HAP-1 (cell line): ENCODE measurements around the gene MCM3AP.
"Not testable (repeated sequence)": the region's sequence is repeated elsewhere in the genome, so short reads cannot be mapped to it uniquely, and the experiment has no call there.

Source experiments
- DNase-seq, 2 experiments: peaks; one replicate each; pipeline ENCODE4 v3.0.0-alpha.2; 2016 to 2020; ENCODE audit warnings: low spot score in 2 of 2
- H3K27me3 ChIP-seq: fragments of 250-450 bp; sonication (Bioruptor Pico); 2 replicates; pipeline ENCODE4 v1.5.1; 2020; ENCODE audit warnings: low read depth, mild to moderate bottlenecking, moderate library complexity
- H3K36me3 ChIP-seq: fragments of 250-450 bp; sonication (Bioruptor Pico); replicated peaks from 2 replicates; pipeline ENCODE4 v1.5.1; 2020; ENCODE audit warnings: mild to moderate bottlenecking
- H3K4me1 ChIP-seq: fragments of 250-450 bp; sonication (Bioruptor Pico); 2 replicates; pipeline ENCODE4 v1.5.1; 2020; ENCODE audit warnings: mild to moderate bottlenecking
- H3K4me3 ChIP-seq: fragments of 250-450 bp; sonication (Bioruptor Pico); 2 replicates; pipeline ENCODE4 v1.5.1; 2020; ENCODE audit warnings: mild to moderate bottlenecking, moderate library complexity
- H3K9me3 ChIP-seq: fragments of 250-450 bp; sonication (Bioruptor Pico); 2 replicates; pipeline ENCODE4 v1.5.1; 2020; ENCODE audit warnings: mild to moderate bottlenecking, moderate library complexity
- in situ Hi-C: fragments of 300-500 bp; cut with MboI; formaldehyde crosslinking; loops from 3 replicates; pipeline ENCODE4 v1.14.3; 2020; ENCODE audit warnings: low sequenced_read_pairs, inconsistent platforms, mixed read lengths

Gene MCM3AP

DNA sequence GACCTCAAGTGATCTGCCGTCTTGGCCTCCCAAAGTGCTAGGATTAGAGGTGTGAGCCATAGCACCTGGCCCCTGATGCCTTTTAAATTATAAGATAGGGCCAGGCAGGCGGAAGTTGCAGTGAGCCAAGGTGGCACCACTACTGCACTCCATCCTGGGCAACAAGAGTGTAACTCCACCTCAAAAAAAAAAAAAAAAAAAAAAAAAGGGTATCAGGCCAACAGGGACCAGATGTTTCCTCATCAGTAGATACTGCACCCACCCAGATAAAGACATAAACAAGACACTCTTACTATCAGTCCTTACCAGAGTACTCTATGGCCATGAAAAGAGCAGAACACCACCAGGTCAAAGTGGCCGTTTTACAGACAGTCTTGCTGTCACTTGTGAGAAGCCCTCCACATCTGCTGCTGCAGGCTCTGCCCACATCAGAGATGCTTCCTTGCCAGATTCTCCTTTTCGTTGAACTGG is 35.0 kb upstream of the MCM3AP start:
- peaks cover 46% of the 10 kb centered on the region for H3K36me3 ChIP-seq
- no peaks in the 10 kb centered on the region for H3K27me3 ChIP-seq
- H3K9me3 ChIP-seq = no peaks in the 10 kb centered on the region
- DNase-seq = no peak
- peak overlapping the region; percentile 100 for H3K4me3 ChIP-seq
- in situ Hi-C loops = no loop called here
- peaks cover 4% of the 10 kb centered on the region; the same call in 1 of the 2 replicates for H3K4me1 ChIP-seq

DNA sequence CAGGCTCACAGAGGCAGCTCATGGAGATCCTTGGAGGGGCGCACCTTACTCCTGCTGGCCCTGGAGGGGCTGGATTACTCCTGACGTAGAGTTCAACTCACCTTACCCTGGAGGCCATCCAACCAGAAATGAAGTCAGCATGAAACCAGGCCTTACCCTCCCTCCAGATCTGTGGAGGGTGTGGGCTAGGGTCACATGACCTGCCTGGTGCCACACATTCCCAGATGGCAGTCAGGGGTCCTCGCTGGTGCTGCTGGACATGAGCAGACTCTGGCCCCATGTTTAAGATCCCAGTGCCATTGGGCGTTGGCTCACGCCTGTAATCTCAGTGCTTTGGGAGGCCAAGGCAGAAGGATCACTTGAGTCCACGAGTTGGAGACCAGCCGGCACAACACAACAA is 33.8 kb upstream of the MCM3AP start:
- DNase-seq = no peak
- in situ Hi-C loops = no loop called here
- Histone ChIP-seq H3K36me3 (peaks cover 57% of the 10 kb centered on the region), H3K4me3 (no peak overlapping the region), H3K4me1 (peaks cover 4% of the 10 kb centered on the region; the same call in 1 of the 2 replicates), H3K9me3 (no peaks in the 10 kb centered on the region), H3K27me3 (no peaks in the 10 kb centered on the region)

DNA sequence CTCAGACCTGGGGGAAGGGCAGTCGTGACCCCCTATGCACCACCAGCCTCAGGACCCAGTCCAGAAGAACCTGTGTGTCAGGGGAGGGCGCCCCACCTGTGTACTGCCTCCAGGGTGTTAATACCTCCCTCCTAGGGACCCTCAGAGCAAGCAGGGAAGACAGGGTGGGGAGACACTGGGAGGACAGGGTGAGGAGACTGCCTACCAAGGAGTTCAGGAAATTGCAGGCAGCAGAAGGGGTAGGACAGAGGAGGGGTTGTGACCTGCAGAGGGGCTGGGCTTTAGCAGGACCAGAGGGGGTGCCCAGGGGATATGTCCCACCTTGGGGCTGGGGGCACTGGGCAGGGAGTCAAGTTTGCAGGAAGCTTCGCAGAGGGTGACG is 33.0 kb upstream of the MCM3AP start:
- H3K36me3 ChIP-seq = peaks cover 56% of the 10 kb centered on the region

DNA sequence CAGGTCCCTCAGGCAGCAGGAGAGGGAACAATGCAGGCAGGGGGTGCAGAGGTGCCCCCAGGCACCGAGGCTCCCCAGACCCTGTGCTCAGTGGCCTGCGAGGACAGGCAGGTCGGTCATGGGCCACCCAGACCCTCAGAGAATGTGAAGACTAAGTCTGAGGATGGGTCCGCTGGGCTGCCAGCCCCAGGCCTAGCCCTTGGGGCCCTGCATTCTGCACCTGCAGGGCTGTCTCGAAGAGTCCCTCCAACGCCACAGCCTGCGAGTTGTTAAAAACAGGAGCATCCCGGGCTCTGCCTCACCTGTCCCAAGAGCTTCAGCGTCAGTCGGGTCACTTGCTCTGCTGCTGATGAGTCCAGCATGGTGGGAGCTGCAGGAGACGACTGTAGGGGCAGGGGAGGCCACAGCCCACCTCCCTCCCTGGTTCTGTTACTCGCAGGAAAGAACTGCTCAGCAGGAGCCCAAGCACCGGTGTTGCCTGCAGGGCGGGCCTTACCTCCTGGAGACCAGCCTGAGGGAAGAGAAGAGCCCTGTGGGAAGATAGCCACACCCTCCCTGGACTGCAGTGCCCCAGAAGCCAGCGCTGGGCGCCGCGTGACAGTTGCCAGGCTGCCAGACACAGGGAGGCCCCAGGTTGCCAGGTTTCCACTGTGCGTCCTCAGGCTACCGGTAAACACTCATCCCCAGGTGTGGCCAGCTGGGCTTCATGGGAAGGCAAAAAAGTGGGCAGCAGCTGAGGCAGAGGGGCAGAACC is 32.5 kb upstream of the MCM3AP start:
- Histone ChIP-seq H3K27me3 (no peaks in the 10 kb centered on the region), H3K9me3 (no peaks in the 10 kb centered on the region), H3K36me3 (peaks cover 57% of the 10 kb centered on the region), H3K4me3 (no peak overlapping the region), H3K4me1 (peaks cover 4% of the 10 kb centered on the region; the same call in 1 of the 2 replicates)
- in situ Hi-C loops = no loop called here
- no peak for DNase-seq

More for the DNA sequence above, 33.0 kb upstream of the MCM3AP start:
- H3K9me3 ChIP-seq = no peaks in the 10 kb centered on the region
- peaks cover 4% of the 10 kb centered on the region; the same call in 1 of the 2 replicates for H3K4me1 ChIP-seq
- in situ Hi-C loops = no loop called here
- DNase-seq = no peak
- H3K27me3 ChIP-seq = no peaks in the 10 kb centered on the region
- H3K4me3 ChIP-seq = no peak overlapping the region

DNA sequence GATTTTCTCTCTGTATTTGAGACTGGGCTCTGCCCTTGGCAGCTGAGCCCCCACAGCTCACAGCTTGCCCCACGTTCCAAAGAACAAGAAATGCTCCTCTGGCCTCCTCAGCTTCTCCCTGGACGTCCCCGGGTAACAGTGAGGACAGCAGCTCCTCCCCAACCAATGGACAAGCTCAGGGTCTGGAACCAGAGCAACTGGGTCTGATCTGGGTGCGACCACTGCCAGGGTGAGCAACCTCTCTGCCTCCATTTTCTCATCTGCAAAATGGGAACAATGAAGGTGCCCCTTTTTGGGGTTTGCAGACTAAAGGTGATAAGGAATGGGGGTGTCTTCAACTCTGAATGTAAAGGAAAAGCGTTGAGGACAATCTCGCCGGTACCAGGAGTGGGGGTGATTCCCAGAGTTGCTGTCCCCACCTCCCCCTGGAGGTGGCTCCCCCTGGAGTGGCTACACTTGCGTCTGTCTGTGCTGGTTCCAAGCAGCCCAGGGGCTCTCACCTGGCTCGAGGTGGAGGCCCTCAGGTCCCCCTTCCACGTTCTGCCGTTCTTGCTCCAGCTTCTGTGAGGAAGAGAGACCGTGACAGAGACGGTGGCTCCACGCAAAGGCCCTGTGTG is 31.4 kb upstream of the MCM3AP start:
- peaks cover 4% of the 10 kb centered on the region; the same call in 1 of the 2 replicates for H3K4me1 ChIP-seq
- no peaks in the 10 kb centered on the region for H3K9me3 ChIP-seq
- no peak overlapping the region for H3K4me3 ChIP-seq
- no peaks in the 10 kb centered on the region for H3K27me3 ChIP-seq
- in situ Hi-C loops = no loop called here
- peaks cover 51% of the 10 kb centered on the region for H3K36me3 ChIP-seq
- DNase-seq = no peak

DNA sequence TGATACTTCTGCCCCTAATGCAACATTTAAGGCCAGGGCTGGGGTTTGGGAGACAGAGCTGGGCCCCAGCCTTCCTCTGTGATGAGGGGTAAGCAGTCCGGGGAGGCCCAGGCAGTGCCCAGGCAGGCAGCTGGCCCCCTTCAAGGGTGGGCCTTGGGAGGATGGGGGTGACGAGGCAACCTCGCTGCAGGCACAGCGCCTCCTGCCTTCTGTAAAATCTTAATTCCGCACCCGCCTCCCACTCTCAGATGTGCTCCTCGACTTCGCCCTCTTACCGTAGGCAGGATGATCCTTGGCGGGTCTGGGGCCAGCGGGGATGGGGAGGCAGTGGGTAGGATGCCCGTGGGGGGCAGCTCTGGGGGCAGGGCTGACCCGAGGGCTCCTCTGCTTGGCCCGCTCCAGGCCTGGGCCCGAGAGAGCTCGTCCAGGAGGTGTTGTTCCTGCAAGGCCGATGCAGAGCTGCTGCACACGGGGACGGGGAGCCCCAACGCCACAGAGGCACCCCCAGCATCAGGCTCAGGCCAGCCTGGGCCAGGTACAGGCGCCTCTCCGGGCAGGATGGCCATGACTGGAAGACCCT is 29.1 kb upstream of the MCM3AP start:
- Histone ChIP-seq H3K4me1 (no peaks in the 10 kb centered on the region), H3K9me3 (no peaks in the 10 kb centered on the region), H3K36me3 (peaks cover 56% of the 10 kb centered on the region), H3K27me3 (no peaks in the 10 kb centered on the region), H3K4me3 (no peak overlapping the region)
- DNase-seq = no peak
- in situ Hi-C loops = no loop called here

DNA sequence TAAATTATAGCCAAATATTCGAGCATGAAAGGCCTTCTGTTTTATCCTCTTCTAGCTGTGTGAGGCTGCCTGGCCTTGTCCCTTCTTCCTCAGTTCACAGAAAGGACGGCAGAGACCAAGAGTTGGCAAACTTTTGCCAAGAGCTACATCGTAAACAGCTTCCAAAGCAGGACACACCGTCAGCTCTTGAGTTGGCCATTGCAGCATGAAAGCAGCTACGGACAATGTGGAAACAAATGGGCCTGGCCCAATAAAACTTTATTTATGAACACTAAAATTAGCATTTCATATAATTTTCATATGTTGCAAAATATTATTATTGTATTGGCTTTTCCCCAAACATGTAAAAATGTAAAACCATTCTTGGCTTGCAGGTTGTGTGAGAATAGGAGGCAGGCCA is 27.5 kb upstream of the MCM3AP start:
- Histone ChIP-seq H3K4me1 (no peaks in the 10 kb centered on the region), H3K27me3 (no peaks in the 10 kb centered on the region), H3K4me3 (no peak overlapping the region), H3K36me3 (peaks cover 65% of the 10 kb centered on the region), H3K9me3 (no peaks in the 10 kb centered on the region)
- in situ Hi-C loops = no loop called here
- no peak for DNase-seq

DNA sequence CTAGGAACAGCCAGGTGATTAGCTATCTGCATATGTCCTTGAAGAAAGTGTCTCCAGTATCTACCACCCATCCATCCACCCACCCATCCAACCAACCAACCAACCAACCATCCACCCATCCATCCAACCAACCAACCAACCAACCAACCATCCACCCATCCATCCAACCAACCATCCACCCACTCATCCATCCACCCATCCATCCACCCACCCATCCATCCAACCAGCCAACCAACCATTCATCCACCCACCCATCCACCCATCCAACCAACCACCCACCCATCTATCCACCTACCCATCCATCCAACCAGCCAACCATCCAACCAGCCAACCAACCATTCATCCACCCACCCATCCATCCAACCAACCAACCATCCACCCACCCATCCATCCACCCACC is 26.2 kb upstream of the MCM3AP start:
- peaks cover 70% of the 10 kb centered on the region for H3K36me3 ChIP-seq
- no peak overlapping the region for H3K4me3 ChIP-seq
- no peaks in the 10 kb centered on the region for H3K27me3 ChIP-seq
- in situ Hi-C loops = no loop called here
- no peaks in the 10 kb centered on the region for H3K4me1 ChIP-seq
- H3K9me3 ChIP-seq = no peaks in the 10 kb centered on the region
- DNase-seq = no peak

DNA sequence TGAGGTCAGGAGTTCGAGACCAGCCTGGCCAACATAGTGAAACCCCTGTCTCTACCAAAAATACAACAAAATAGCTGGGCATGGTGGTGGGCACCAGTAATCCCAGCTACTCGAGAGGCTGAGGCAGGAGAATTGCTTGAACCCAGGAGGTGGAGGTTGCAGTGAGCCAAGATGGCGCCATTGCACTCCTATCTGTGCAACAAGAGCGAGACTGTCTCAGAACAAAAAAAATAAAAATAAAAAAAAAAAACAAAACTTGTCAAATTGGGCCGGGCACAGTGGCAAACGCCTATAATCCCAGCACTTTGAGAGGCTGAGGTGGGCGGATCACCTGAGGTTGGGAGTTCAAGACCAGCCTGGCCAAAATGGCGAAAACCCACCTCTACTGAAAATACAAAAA is 24.8 kb upstream of the MCM3AP start:
- H3K4me3 ChIP-seq, DNase-seq, in situ Hi-C loops, H3K9me3 ChIP-seq, H3K27me3 ChIP-seq, H3K4me1 ChIP-seq: not testable (repeated sequence)
- H3K36me3 ChIP-seq = peaks cover 67% of the 10 kb centered on the region

DNA sequence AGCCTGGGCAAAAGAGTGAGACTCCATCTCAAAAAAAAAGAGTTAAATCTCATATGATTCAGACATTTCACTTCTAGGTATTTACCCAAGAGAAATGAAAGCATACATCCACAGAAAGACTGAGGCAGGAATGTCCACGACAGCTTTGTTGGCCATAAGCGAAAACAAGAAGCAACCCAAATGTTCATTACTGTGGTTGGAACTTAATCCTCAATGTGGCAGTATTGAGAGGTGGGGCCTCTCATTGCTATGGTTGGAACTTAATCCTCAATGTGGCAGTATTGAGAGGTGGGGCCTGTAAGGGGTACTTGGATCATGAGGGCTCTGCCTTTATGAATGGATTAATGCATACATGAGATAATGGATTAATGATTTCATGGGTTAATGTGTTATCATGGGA is 23.0 kb upstream of the MCM3AP start:
- H3K4me3 ChIP-seq = no peak overlapping the region
- in situ Hi-C loops = no loop called here
- no peaks in the 10 kb centered on the region for H3K27me3 ChIP-seq
- no peaks in the 10 kb centered on the region for H3K9me3 ChIP-seq
- H3K36me3 ChIP-seq = peaks cover 62% of the 10 kb centered on the region
- H3K4me1 ChIP-seq = no peaks in the 10 kb centered on the region
- no peak for DNase-seq

DNA sequence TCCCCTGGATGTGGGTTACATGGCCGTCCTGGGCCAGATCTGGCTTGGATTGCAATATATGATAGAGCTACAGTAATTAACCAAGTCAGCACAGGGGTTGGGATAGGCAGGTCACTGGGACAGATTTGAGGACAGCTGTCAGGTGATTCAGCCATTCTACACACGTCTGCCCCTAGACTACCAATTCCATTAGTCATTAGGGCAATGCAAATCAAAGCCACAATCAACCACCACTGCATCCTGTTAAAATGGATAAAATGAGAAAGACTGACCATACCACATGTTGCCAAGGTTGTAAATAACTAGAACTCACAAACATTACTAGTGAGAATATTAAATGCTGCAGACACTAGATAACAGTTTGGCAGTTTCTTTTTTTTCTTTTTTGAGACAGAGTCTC is 22.2 kb upstream of the MCM3AP start:
- in situ Hi-C loops = no loop called here

DNA sequence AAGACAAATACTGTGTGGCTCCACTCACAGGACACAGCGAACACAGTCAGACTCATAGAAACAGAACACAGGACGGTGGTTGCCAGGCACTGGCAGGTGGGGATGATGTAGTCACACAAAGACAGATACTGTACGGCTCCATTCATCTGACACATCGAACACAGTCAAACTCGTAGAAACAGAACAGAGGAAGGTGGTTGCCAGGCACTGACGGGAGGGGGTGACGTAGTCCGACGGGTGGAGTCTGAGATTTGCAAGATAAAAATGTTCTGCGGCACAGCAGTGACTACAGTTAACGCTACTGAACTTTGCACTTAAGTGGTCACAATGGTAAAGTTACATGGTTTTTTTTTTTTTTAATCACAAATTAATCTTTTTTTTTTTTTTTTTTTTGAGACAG is 19.5 kb upstream of the MCM3AP start:
- in situ Hi-C loops = no loop called here
- H3K4me3 ChIP-seq = no peak overlapping the region
- DNase-seq = no peak
- H3K9me3 ChIP-seq = no peaks in the 10 kb centered on the region
- H3K36me3 ChIP-seq = peaks cover 69% of the 10 kb centered on the region
- no peaks in the 10 kb centered on the region for H3K27me3 ChIP-seq
- no peaks in the 10 kb centered on the region for H3K4me1 ChIP-seq

More for the DNA sequence above, 22.2 kb upstream of the MCM3AP start:
- H3K9me3 ChIP-seq = no peaks in the 10 kb centered on the region
- H3K4me1 ChIP-seq = no peaks in the 10 kb centered on the region
- H3K4me3 ChIP-seq = no peak overlapping the region
- H3K27me3 ChIP-seq = no peaks in the 10 kb centered on the region
- H3K36me3 ChIP-seq = peaks cover 61% of the 10 kb centered on the region
- DNase-seq = no peak

DNA sequence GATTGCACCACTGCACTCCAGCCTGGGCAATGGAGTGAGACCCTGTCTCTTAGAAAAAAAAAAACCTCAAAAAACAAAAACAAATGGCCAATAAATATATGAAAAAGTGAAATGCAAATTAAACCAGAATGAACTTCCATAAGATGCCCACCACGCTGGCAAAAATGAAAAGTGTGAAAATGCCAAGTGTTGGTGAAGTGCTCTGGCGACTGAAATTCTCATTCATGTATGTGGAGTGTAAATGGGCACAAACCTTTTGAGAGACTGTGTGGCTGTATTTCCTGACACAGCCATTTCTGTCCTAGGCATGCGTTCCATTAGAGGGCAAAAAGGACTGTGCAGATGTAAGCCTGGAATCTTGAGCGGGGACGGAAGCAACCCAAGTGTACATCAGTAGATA is 19.0 kb upstream of the MCM3AP start:
- Histone ChIP-seq H3K36me3 (peaks cover 67% of the 10 kb centered on the region), H3K27me3 (no peaks in the 10 kb centered on the region), H3K4me1 (no peaks in the 10 kb centered on the region), H3K4me3 (no peak overlapping the region), H3K9me3 (no peaks in the 10 kb centered on the region)
- in situ Hi-C loops = no loop called here
- no peak for DNase-seq

DNA sequence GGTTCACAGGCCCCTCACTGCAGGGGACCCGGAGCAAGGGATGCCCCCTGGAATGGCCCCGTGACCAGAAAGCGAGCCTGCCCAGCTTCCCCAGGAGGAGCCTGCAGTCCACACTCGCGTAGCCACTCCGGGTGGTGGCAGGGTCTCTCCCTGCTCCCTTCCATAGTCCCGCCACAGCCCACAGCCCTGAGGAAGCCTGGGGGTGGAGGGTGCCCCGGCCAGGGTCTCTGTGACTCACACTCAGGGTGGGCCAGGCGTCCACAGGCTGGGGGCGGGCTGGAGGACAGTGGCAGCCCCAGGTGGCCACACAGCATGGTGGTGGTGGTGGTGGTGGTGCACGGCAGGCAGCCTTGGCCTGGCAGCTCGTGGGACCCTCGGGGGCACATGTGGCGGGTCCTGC is 16.3 kb upstream of the MCM3AP start:
- Histone ChIP-seq H3K4me1 (no peaks in the 10 kb centered on the region), H3K36me3 (peaks cover 45% of the 10 kb centered on the region), H3K4me3 (no peak overlapping the region), H3K9me3 (no peaks in the 10 kb centered on the region), H3K27me3 (no peaks in the 10 kb centered on the region)
- in situ Hi-C loops = no loop called here
- no peak for DNase-seq
